Anterior cingulate cortex (tissue), 58 donors: ENCODE data around the gene PRIM2.
"Not testable (repeated sequence)": the region's sequence is repeated elsewhere in the genome, so short reads cannot be mapped to it uniquely, and the experiment has no call there.

Experiments used
- DNase-seq, 58 donors: peaks; one replicate each; lab custom pipeline; 2025; lab: John Stamatoyannopoulos, UW

Gene PRIM2

DNA sequence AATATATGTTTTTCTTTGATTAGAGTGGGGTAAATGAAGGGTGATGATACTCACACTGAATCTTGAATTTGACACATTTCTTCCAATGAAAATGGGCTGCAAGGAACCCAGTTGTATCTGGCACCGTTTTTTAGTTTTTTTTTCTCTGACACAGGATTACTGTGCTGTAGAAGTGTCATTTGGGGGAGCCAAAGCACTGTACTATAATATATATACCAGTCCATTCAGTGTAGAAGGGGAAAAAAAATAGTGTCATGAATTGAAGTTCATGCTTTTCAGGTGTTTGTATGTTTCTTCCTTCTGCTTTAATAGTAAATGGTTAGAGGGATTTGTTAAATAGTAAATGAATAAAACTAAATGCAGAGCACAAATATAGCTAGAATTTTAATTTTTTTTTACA is 35.2 kb downstream of the PRIM2 start:
- not testable (repeated sequence) for DNase-seq

GRCh38 chr6:57358319-57358718 is 40.9 kb downstream of the PRIM2 start:
- not testable (repeated sequence) for DNase-seq

GRCh38 chr6:57359766-57360165 is 42.3 kb downstream of the PRIM2 start:
- DNase-seq, result not testable (repeated sequence)

DNA sequence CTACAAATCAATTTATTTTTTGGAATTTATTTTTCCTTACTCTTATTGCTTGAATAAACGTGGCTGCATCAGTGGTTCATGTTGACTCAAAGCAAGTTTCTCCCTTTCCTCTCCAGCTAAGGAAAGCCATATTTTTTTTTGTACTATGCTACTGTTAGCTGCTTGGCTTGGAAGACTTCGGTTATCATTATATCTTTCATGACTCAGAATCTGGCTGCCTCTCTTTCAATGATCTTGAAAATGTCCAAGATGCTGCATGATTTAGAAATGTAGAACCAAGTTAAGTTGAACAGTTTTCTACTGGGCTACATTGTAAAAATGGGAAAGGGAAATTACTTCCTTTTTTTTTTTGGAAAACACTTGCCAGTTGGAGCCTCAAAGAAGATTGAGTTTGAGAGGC is 44.9 kb downstream of the PRIM2 start:
- DNase-seq, result not testable (repeated sequence)

GRCh38 chr6:57365076-57365583 is 47.7 kb downstream of the PRIM2 start:
- DNase-seq, result not testable (repeated sequence)

DNA sequence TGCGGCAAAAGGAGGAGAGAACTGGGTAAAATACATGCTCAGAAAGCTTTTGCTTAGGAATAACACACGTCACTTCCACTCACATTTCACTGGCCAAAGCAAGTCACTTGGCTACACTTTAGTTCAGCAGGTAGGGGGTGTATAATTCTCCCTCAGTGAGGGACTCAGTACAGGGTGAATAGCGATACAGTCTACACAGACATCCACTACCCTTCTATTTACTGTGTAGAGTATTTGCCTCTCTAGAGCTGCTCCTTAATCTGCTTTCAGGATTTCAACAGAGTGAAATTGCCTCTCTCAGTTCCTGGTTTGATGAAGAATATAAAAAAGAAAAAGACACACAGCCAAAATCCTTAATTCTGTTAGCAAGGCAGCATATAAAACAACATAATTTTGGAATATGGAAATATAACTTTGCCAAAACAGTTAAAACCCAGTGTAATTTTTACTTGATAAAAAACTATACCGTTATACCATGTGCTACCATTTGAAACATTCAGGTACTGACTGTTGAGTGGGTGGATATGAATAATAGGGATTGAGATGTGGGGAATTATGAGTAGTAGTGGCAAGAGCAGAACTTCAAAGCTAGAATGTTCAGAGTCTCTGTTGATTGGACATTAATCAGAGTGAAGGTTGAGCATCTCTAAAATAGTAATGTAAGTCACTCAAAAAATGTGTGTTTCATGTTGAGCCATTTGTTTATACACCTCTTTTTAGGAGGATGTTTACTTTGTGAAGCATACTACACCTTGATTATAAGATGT is 51.7 kb downstream of the PRIM2 start:
- DNase-seq, result not testable (repeated sequence)

GRCh38 chr6:57371779-57372178 is 54.3 kb downstream of the PRIM2 start:
- DNase-seq, result not testable (repeated sequence)

DNA sequence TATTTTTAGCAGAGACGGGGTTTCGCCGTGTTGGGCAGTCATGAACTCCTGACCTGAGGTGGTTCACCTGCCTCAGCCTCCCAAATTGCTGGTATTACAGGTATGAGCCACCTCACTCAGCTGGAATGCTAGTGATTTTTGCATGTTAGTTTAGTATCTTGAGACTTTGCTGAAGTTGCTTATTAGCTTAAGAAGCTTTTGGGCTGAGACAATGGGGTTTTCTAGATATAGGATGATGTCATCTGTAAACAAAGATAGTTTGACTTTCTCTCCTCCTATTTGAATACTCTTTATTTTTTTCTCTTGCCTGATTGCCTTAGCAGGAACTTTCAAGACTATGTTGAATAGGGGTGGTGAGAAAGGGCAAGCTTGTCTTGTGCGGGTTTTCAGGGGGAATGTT is 57.3 kb downstream of the PRIM2 start:
- not testable (repeated sequence) for DNase-seq

GRCh38 chr6:57376083-57376482 is 58.7 kb downstream of the PRIM2 start:
- DNase-seq, result not testable (repeated sequence)

DNA sequence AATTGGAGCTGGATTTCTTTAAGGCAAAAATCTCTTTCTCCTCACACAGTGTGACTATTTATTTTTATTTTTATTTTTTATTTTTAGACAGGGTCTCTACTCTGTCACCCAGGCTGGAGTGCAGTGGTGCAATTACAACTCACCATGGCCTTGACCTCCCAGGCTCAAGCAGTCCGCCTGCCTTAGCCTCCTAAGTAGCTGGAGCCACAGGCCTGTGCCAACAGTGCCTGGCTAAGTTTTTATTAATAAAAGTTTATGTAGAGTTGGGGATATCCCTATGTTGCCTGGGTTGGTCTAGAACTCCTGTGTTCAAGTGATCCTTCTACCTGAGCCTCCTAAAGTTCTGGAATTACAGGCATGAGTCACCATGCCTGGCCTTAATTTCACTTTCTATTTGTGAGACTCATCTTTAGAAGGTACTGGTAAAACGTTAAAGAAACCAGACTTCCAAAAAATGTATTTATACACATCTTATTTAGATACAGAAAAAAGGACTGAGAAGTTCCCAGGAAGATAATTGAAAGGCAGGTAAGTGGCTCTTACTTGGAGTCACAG is 71.7 kb downstream of the PRIM2 start:
- not testable (repeated sequence) for DNase-seq

DNA sequence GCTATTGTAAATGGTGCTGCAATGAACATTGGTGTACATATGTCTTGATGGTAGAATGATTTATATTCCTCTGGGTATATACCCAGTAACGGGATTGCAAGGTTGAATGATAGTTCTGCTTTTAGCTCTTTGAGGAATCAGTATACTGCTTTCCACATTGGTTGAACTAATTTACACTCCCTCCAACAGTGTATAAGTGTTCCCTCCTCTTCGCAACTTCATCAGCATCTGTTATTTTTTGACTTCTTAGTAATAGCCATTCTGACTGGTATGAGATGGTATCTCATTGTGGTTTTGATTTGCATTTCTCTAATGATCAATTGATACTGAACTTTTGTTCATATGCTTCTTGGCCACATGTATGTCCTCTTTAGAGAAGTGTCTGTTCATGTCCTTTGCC is 73.4 kb downstream of the PRIM2 start:
- not testable (repeated sequence) for DNase-seq

DNA sequence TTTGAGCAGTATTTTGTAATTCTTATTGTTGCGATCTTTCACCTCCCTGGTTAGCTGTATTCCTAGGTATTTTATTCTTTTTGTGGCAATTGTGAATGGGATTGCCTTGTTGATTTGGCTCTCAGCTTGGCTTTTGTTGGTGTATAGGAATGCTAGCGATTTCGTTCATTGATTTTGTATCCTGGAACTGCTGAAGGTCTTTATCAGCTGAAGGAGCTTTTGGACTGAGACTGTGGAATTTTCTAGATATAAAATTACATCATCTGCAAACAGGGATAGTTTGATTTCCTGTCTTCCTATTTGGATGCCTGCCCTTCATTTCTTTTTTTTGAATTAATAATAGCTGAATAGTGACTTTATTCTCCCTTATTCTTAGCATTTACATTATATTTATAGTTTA is 74.6 kb downstream of the PRIM2 start:
- DNase-seq, result not testable (repeated sequence)

DNA sequence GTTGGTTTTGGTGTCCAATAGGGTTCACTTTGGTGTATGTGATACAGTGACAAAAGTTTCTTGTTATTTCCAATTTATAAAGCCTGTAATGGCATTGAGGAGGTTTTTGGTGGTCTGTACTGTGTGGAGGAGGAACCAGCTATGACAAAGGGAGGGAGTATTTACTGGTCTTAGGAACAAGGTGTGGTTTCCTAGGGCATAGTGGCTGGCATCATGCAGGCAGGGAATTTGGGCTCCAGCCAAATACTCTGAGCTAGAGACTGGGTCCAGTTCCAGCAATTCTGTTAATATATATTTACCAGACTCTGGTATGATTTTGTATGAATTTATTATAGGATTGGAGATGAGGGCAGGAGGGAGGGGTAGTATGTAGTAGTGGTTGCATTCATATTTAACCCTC is 101.9 kb downstream of the PRIM2 start:
- DNase-seq, result not testable (repeated sequence)

GRCh38 chr6:57421503-57421902 is 104.1 kb downstream of the PRIM2 start:
- no peak for DNase-seq

- DNase-seq, result no peak
Observed at GRCh38 chr6:57423468-57423867, 106.0 kb downstream of the PRIM2 start.

DNA sequence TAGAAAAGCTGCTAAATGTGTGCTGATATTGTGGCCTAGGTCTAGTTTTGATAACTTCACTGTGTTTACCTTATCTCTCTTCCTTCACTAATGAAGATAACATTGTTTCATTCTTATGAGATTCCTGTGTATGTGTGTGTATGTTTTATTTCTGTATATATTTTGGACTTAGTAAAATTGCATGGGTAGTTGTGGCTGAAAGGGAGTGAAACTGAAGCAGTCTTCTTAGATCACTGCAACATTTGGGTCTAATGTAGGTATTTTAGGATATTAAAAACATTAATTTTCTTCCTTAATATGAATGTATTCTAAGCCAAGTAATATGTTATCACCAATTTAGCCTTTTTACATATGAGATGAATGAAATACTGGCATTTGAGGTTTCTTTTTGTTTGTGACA is 114.3 kb downstream of the PRIM2 start:
- not testable (repeated sequence) for DNase-seq

- DNase-seq, result no peak
Observed at GRCh38 chr6:57432157-57432556, 114.7 kb downstream of the PRIM2 start.

DNA sequence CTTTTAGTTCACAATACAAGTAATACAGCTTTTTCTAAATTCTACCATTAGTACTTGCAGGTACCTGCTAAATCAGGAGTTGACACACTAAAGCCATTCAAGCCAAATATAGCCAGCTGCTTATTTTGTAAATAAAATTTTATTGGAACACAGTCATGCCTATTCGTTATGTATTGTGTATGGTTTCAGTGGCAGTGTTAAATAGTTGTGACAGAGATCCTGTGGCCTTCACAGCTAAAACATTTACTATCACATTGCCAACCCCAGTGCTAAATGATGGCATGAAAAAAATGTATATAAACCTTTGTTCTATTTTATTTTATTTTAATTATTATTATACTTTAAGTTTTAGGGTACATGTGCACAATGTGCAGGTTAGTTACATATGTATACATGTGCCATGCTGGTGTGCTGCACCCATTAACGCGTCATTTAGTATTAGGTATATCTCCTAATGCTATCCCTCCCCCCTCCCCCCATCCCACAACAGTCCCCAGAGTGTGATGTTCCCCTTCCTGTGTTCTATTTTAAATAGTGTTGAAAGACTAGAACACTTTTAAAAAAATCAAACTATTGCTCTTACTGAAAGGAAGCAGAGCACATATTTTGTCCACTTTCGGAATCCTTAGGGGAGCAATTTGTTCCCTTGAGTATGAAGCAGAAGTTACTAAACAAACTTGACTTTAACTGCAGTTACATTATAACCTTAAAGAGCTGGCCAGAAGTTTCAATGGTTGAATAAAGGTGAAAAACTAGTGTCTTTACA is 115.7 kb downstream of the PRIM2 start:
- DNase-seq, result no peak

DNA sequence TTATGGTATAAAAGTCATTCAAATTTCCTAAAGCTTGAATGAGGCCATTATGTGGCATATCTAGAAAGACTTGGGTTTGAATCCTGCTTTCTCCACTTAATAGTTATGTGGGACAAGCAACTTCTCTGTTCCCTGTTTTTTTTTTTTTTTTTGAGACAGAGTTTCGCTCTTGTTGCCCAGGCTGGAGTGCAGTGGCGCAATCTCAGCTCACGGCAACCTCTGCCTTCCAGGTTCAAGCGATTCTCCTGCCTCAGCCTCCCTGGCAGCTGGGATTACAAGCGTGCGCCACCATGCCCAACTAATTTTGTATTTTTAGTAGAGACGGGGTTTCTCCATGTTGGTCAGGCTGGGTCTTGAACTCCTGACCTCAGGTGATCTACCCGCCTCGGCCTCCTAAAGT is 116.4 kb downstream of the PRIM2 start:
- DNase-seq, result not testable (repeated sequence)

DNA sequence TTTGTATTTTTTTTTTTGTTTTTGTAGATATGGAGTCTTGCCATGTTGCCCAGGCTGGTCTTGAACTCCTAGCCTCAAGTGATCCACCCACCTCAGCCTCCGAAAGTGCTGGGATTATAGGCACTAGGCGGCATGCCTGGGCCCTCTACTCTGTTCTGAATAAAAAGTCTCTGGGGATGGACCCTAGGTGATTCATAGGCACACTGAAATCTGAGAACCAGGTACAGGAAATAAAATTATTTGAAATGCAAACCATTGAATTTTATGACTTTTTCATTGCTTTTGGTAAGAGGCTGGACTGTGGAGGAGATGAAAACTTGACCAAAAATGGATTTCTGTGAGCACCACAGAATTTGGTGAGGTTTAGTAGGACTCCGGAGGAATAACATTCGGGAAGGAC is 117.5 kb downstream of the PRIM2 start:
- no peak for DNase-seq

GRCh38 chr6:57435475-57436160 is 118.2 kb downstream of the PRIM2 start:
- DNase-seq, result no peak
